H1 (cell line): ENCODE results near the gene IP6K3. TPM values are rescaled to one million over a fixed set of nuclear protein-coding genes. Genes with fewer than 3 reads are reported as not detected.

ENCODE experiments used
- CTCF ChIP-seq, 3 experiments: IDR thresholded peaks; 1 replicate in 2 of 3; 2 replicates in 1 of 3; pipeline versions ENCODE4 v1.5.1 to v1.6.1; 2011; ENCODE audit warnings: low read length in 3 of 3, mild to moderate bottlenecking in 3 of 3, inconsistent platforms in 2 of 3, low read depth in 1 of 3, moderate library complexity in 1 of 3; ENCODE audit not compliant: insufficient read depth in 1 of 3; ENCODE audit errors: control extremely low read depth in 1 of 3
- HDAC2 ChIP-seq, 2 experiments: fragments of 300-600 bp in 1 of 2; sonication (generic) in 1 of 2; IDR thresholded peaks; 2 replicates each; pipeline ENCODE4 v1.6.1; 2011 to 2012; ENCODE audit warnings: low read depth in 2 of 2, low read length in 2 of 2, mild to moderate bottlenecking in 2 of 2, moderate library complexity in 2 of 2, borderline replicate concordance in 1 of 2, inconsistent platforms in 1 of 2
- YY1 ChIP-seq: IDR thresholded peaks from 2 replicates; pipeline ENCODE4 v1.6.1; 2011; ENCODE audit warnings: low read depth, mild to moderate bottlenecking, low read length
- polyA plus RNA-seq, 7 experiments: library from polyadenylated mRNA; depleted of rRNA in 3 of 7; stranded (reverse) in 5 of 7; unstranded in 2 of 7; fragments of >200 nt in 5 of 7; fragments of 200-250 nt in 2 of 7; gene quantifications; 1 replicate in 5 of 7; 2 replicates in 1 of 7; 4 replicates in 1 of 7; pipeline versions ENCODE4 v1.2.1 to v1.2.3, GENCODE V29; 2011 to 2013; ENCODE audit warnings: missing spikeins in 2 of 7, mixed read lengths in 2 of 7
- total RNA-seq: library from RNA; stranded (reverse); fragmentation: NEBNext Ultra II Directional; extraction: Animal tissue kit (Norgen Biotek cat#: 25700); gene quantifications from 2 replicates; pipeline ENCODE4 v1.2.1, GENCODE V29; 2021

IP6K3 gene
- total and polyA plus RNA-seq, 2 of the 8 experiments (the other 6 are each of a cell fraction or from before 2014, with no cell fraction given) = 0.22 to 0.73 TPM

GRCh38 chr6:33716890-33717632, 29.6 kb downstream of the IP6K3 start (continued):
- TF ChIP-seq CTCF (IDR thresholded peaks at IDR 0.05; ENCODE audit: control extremely low read depth in 1 of 3, insufficient read depth in 1 of 3, low read depth in 1 of 3, low read length in 3 of 3) (no peak), YY1 (no peak), HDAC2 (IDR thresholded peaks at IDR 0.05; ENCODE audit: borderline replicate concordance in 1 of 2, low read depth in 2 of 2, low read length in 2 of 2) (no peak)
